ENCODE data around the gene GDF7.

The GDF7 gene

DNA sequence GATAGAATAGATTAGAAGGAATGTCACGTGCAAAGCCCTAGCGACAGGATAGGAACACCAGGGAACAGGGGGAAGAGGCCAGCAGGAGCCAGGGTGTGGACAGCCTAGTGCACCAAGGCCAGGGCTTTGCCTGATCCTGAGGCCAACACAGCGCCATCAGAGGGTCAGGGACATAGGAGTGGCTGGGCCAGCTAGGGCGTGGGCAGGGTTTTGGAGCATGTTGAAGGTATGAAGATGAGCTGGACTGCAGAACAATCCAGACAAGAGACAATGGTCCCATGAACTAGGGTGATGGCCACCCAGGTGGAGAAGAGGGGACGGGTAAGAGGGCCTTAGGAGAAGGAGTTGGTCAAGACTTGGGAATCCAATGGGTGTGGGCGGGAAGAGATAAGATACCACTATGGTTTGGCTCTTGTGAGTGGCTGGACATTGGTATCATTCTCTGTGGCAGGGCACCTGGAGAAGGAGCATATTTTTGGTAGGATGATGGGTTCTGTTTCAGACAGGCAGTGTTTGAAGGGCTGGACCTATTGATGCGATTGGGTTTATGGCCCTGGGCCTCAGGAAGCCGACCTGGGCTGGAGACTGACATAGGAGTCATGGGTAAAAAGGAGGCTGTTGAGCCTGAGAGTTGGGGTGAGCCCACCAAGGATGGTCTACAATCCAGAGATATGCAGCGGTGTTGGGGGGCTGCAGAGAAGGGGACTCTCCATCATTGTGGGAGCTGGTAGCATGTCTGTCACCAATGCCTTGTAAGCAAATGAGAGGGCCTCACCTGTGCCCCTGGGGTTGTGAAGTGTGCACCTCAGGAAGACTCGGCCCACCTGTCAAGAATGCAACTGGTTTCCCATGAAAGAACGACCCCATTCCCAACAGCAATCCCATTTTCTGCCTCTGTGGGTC is 14.0 kb upstream of the GDF7 start:
- peaks cover 13% of the 10 kb centered on the region for H3K4me1 ChIP-seq (ENCODE audit: control insufficient read depth, insufficient read depth, low read length, poor library complexity, severe bottlenecking)
- WGBS, 2 experiments (ENCODE audit: insufficient coverage in 2 of 2) = 88 to 97% methylated on average over 10 to 11 of the region's 11 CpGs
- H3K36me3 ChIP-seq (ENCODE audit: control insufficient read depth, insufficient read depth, low read length) = no peaks in the 10 kb centered on the region
- H3K27ac ChIP-seq (ENCODE audit: low read depth, low read length, severe bottlenecking) = no peak overlapping the region
- no peaks in the 10 kb centered on the region for H3K9me3 ChIP-seq (ENCODE audit: control insufficient read depth, low read length)
- no peak overlapping the region for H3K4me3 ChIP-seq (ENCODE audit: extremely low read depth, insufficient read depth, low read length, poor library complexity, severe bottlenecking)

DNA sequence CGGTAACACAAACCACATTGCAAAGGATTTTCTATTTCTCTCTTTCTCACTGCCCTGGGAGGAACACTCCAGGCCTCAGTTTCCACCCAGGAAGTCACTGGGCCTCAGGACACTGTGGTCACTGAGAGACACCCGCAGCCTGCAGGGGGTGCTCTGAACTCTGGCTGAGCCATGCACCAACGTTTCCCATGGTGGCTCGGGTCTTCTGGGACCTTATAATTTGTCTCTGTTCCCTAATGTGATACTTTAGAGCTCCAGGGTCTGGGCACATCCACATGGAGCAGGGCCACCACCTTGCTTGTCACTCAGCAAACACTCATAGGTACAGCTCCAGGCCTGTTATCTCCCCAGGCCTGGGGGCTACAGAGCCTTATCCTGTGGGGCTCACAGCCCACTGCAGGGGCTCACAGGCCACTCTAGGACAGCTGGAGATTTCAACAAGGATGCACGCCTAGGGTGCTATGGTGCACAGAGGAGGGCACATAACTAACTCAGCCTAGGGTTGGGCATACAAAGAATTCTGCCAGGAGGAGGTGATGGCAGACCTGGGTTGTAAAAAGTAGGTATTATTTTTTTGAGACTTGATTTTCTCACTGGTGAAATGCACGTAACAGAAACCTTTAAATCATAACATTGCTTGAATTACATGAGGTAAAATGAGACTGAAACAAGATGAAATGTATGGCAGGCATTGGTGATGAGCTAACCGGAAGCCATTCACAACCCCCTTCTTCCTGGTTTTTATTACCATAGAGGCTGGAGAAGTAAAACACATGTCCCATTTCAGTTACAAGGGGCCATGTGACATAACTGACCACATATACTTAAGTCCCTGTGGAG is 13.0 kb upstream of the GDF7 start:
- H3K4me1 ChIP-seq (ENCODE audit: control insufficient read depth, insufficient read depth, low read length, poor library complexity, severe bottlenecking) = peaks cover 13% of the 10 kb centered on the region
- no peaks in the 10 kb centered on the region for H3K9me3 ChIP-seq (ENCODE audit: control insufficient read depth, low read length)
- H3K27ac ChIP-seq (ENCODE audit: low read depth, low read length, severe bottlenecking) = no peak overlapping the region
- WGBS, 2 experiments (ENCODE audit: insufficient coverage in 2 of 2) = 82 to 92% methylated on average over 3 to 5 of the region's 7 CpGs
- no peaks in the 10 kb centered on the region for H3K36me3 ChIP-seq (ENCODE audit: control insufficient read depth, insufficient read depth, low read length)
- H3K4me3 ChIP-seq (ENCODE audit: extremely low read depth, insufficient read depth, low read length, poor library complexity, severe bottlenecking) = no peak overlapping the region

GRCh38 chr2:20654535-20654813 is 12.5 kb upstream of the GDF7 start:
- H3K27ac ChIP-seq (ENCODE audit: low read depth, low read length, severe bottlenecking) = no peak overlapping the region
- H3K4me1 ChIP-seq (ENCODE audit: control insufficient read depth, insufficient read depth, low read length, poor library complexity, severe bottlenecking) = peaks cover 12% of the 10 kb centered on the region
- H3K9me3 ChIP-seq (ENCODE audit: control insufficient read depth, low read length) = no peaks in the 10 kb centered on the region
- no peak overlapping the region for H3K4me3 ChIP-seq (ENCODE audit: extremely low read depth, insufficient read depth, low read length, poor library complexity, severe bottlenecking)
- H3K36me3 ChIP-seq (ENCODE audit: control insufficient read depth, insufficient read depth, low read length) = no peaks in the 10 kb centered on the region
- WGBS, 2 experiments (ENCODE audit: insufficient coverage in 2 of 2) = no CpG with 5 or more reads among the region's 2 CpGs

- 75 to 87% methylated on average over 5 to 7 of the region's 7 CpGs for WGBS, 2 experiments (ENCODE audit: insufficient coverage in 2 of 2)
- Histone ChIP-seq H3K27ac (ENCODE audit: low read depth, low read length, severe bottlenecking) (no peak overlapping the region), H3K4me1 (ENCODE audit: control insufficient read depth, insufficient read depth, low read length, poor library complexity, severe bottlenecking) (peaks cover 6% of the 10 kb centered on the region), H3K36me3 (ENCODE audit: control insufficient read depth, insufficient read depth, low read length) (no peaks in the 10 kb centered on the region), H3K4me3 (ENCODE audit: extremely low read depth, insufficient read depth, low read length, poor library complexity, severe bottlenecking) (no peak overlapping the region), H3K9me3 (ENCODE audit: control insufficient read depth, low read length) (no peaks in the 10 kb centered on the region)
These were observed 10.4 kb upstream of the GDF7 start for GRCh38 chr2:20656561-20656960.

DNA sequence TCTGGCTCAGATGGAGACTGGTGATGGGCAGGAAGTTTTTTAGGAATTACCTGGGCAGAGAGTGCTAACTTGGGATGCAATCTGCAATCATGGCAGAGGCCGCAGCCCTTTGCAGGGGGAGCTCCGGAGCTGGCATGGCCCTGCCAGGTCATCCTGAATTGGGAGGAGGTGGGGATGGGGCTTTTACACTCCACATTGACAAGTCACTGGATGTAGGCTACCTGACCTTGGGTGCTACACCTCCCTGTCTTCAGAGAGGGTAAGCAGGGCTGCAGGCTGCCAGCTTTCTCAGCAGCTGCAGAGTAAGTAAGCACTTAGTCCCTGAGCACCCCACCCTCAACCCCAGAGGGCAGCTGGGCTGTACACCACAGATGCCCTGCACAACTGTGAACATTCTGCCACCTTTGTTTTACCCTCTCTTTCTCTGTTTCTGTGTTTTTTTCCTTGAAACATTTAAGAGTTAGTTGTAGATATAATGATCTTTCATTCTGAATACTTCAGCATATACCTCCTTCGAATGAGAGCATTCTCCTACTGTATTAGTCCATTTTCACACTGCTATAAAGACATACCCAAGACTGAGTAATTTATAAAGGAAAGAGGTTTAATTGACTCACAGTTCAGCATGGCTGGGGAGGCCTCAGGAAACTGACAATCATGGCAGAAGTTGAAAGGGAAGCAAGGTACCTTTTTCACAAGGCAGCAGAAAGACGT is 9.3 kb upstream of the GDF7 start:
- no peaks in the 10 kb centered on the region for H3K9me3 ChIP-seq (ENCODE audit: control insufficient read depth, low read length)
- H3K36me3 ChIP-seq (ENCODE audit: control insufficient read depth, insufficient read depth, low read length) = no peaks in the 10 kb centered on the region
- no peaks in the 10 kb centered on the region for H3K4me1 ChIP-seq (ENCODE audit: control insufficient read depth, insufficient read depth, low read length, poor library complexity, severe bottlenecking)
- H3K27ac ChIP-seq (ENCODE audit: low read depth, low read length, severe bottlenecking) = no peak overlapping the region
- no peak overlapping the region for H3K4me3 ChIP-seq (ENCODE audit: extremely low read depth, insufficient read depth, low read length, poor library complexity, severe bottlenecking)
- WGBS, 2 experiments (ENCODE audit: insufficient coverage in 2 of 2) = 80 to 88% methylated on average over 1 to 2 of the region's 4 CpGs

DNA sequence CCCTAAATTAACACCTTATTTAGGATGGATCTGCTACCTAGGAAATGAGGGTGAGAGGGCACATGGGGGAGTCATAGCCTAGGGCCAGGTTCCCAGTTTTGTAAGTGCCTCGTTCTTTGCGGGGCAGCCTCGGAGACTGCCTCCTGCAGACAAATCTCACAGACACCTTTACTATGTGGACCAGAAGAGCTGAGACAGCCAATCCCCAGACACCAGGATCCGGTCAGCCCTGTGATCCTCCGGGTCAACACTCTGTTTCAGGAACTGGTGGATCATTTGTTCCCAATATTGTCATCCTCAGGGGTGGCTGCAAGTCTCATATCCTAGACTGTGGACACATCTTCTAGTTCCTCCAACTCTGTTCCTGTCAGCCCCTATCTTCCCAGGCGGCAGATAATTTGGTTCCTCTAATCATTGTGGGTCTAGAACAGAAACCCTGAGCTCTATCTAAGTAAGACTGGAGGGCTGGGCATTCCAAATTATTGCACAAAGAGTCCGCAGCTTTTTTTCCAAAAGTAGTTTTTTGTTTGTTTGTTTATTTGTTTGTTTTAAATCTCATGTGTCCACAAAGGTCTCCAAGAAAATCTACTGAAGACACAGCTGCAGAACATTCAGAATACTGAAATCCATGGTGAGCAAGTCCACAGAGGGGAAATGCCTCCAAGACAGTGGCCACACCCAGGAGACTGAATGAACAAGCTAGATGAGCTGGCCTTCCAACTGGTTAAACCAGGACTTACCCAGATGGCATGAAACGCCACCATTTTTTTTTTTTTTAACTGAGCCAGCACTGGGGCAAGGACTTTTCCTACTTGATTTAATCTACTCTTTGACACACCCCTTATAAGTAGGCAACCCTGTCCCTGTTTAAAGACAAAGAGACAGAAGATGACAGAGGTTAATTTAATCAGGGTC is 6.2 kb upstream of the GDF7 start:
- H3K4me1 ChIP-seq (ENCODE audit: control insufficient read depth, insufficient read depth, low read length, poor library complexity, severe bottlenecking) = no peaks in the 10 kb centered on the region
- no peak overlapping the region for H3K27ac ChIP-seq (ENCODE audit: low read depth, low read length, severe bottlenecking)
- no peaks in the 10 kb centered on the region for H3K36me3 ChIP-seq (ENCODE audit: control insufficient read depth, insufficient read depth, low read length)
- H3K4me3 ChIP-seq (ENCODE audit: extremely low read depth, insufficient read depth, low read length, poor library complexity, severe bottlenecking) = no peak overlapping the region
- H3K9me3 ChIP-seq (ENCODE audit: control insufficient read depth, low read length) = no peaks in the 10 kb centered on the region
- WGBS, 2 experiments (ENCODE audit: insufficient coverage in 2 of 2) = 67 to 74% methylated on average over 7 to 8 of the region's 8 CpGs

GRCh38 chr2:20661421-20662307 is 5.3 kb upstream of the GDF7 start:
- no peaks in the 10 kb centered on the region for H3K9me3 ChIP-seq (ENCODE audit: control insufficient read depth, low read length)
- WGBS, 2 experiments (ENCODE audit: insufficient coverage in 2 of 2) = 38 to 43% methylated on average over 9 to 11 of the region's 11 CpGs

GRCh38 chr2:20662308-20662937 is 4.5 kb upstream of the GDF7 start:
- 57 to 71% methylated on average over 1 of the region's 5 CpGs for WGBS, 2 experiments (ENCODE audit: insufficient coverage in 2 of 2)

More at GRCh38 chr2:20661421-20662307, 5.3 kb upstream of the GDF7 start:
- H3K4me1 ChIP-seq (ENCODE audit: control insufficient read depth, insufficient read depth, low read length, poor library complexity, severe bottlenecking) = no peaks in the 10 kb centered on the region
- no peaks in the 10 kb centered on the region for H3K36me3 ChIP-seq (ENCODE audit: control insufficient read depth, insufficient read depth, low read length)
- H3K27ac ChIP-seq (ENCODE audit: low read depth, low read length, severe bottlenecking) = no peak overlapping the region
- no peak overlapping the region for H3K4me3 ChIP-seq (ENCODE audit: extremely low read depth, insufficient read depth, low read length, poor library complexity, severe bottlenecking)

More at GRCh38 chr2:20662308-20662937, 4.5 kb upstream of the GDF7 start:
- Histone ChIP-seq H3K36me3 (ENCODE audit: control insufficient read depth, insufficient read depth, low read length) (no peaks in the 10 kb centered on the region), H3K27ac (ENCODE audit: low read depth, low read length, severe bottlenecking) (no peak overlapping the region), H3K4me1 (ENCODE audit: control insufficient read depth, insufficient read depth, low read length, poor library complexity, severe bottlenecking) (no peaks in the 10 kb centered on the region), H3K9me3 (ENCODE audit: control insufficient read depth, low read length) (no peaks in the 10 kb centered on the region), H3K4me3 (ENCODE audit: extremely low read depth, insufficient read depth, low read length, poor library complexity, severe bottlenecking) (no peak overlapping the region)
